Spleen (tissue), 11 donors: Measurements from ENCODE around the gene PLCB4. TPM values are rescaled to one million over a fixed set of nuclear protein-coding genes. Genes with fewer than 3 reads are reported as not detected.

Source experiments
- DNase-seq: peaks from one replicate; pipeline ENCODE4 v3.0.0-alpha.2; 2020
- H3K27ac ChIP-seq, 8 donors: fragments of 200-600 bp; sonication (generic) in 7 of 8; 1 replicate in 4 of 8; 2 replicates in 4 of 8; pipeline versions ENCODE4 v1.5.0 to v1.8.0; 2016 to 2021; ENCODE audit warnings: inconsistent platforms in 4 of 8, mild to moderate bottlenecking in 4 of 8, moderate library complexity in 1 of 8
- H3K27me3 ChIP-seq, 7 donors: fragments of 200-600 bp; sonication (generic) in 6 of 7; replicated peaks in 1 of 7; 1 replicate in 4 of 7; 2 replicates in 3 of 7; pipeline versions ENCODE4 v1.5.0 to v1.8.0; 2016 to 2021; ENCODE audit warnings: inconsistent platforms in 3 of 7, mild to moderate bottlenecking in 1 of 7
- H3K36me3 ChIP-seq, 6 donors: fragments of 200-600 bp; sonication (generic) in 5 of 6; 1 replicate in 4 of 6; 2 replicates in 2 of 6; pipeline versions ENCODE4 v1.5.0 to v1.8.0; 2016 to 2021; ENCODE audit warnings: inconsistent platforms in 2 of 6
- H3K4me1 ChIP-seq, 6 donors: fragments of 200-600 bp; sonication (generic) in 5 of 6; 1 replicate in 3 of 6; 2 replicates in 3 of 6; pipeline versions ENCODE4 v1.5.0 to v1.8.0; 2016 to 2021; ENCODE audit warnings: inconsistent platforms in 3 of 6
- H3K4me3 ChIP-seq, 8 donors: fragments of 200-600 bp; sonication (generic) in 7 of 8; 1 replicate in 4 of 8; 2 replicates in 4 of 8; pipeline versions ENCODE4 v1.5.0 to v1.8.0; 2016 to 2021; ENCODE audit warnings: inconsistent platforms in 4 of 8, mild to moderate bottlenecking in 4 of 8, moderate library complexity in 2 of 8
- H3K9me3 ChIP-seq, 8 donors: fragments of 200-600 bp; sonication (generic) in 7 of 8; 1 replicate in 4 of 8; 2 replicates in 4 of 8; pipeline versions ENCODE4 v1.5.0 to v1.8.0; 2016 to 2021; ENCODE audit warnings: inconsistent platforms in 4 of 8
- CTCF ChIP-seq, 11 experiments: fragments of 200-600 bp in 7 of 11; fragments of 450-650 bp in 4 of 11; sonication (generic) in 4 of 11; IDR thresholded peaks in 8 of 11; conservative IDR thresholded peaks in 3 of 11; 1 replicate in 7 of 11; 2 replicates in 4 of 11; pipeline versions ENCODE4 v1.4.0 to v1.8.0; 2016 to 2021; ENCODE audit warnings: antibody characterized with exemption in 11 of 11, inconsistent platforms in 4 of 11, mild to moderate bottlenecking in 1 of 11
- POLR2A ChIP-seq, 3 donors: fragments of 450-650 bp; IDR thresholded peaks; one replicate each; pipeline ENCODE4 v1.5.1; 2017; ENCODE audit warnings: antibody characterized with exemption in 3 of 3, mild to moderate bottlenecking in 1 of 3
- POLR2AphosphoS5 ChIP-seq, 3 donors: sonication (generic); formaldehyde crosslinking; IDR thresholded peaks; one replicate each; pipeline ENCODE4 v1.5.1; 2017; ENCODE audit warnings: antibody characterized with exemption in 3 of 3
- WGBS, 5 donors: extraction: QIAGEN DNeasy Blood & Tissue Kit in 3 of 5; methylation state at CpG; one replicate each; pipeline versions ENCODE4 v1.1.5 to v1.1.7; 2013 to 2018; 5-methylcytosine and 5-hydroxymethylcytosine counted together
- intact Hi-C: fragments of 100-400 bp; cut with DNase I; formaldehyde crosslinking; loops from one replicate; pipeline ENCODE4 v1.15.0; 2023; ENCODE audit warnings: low total_unique reads
- polyA plus RNA-seq, 3 donors: library from polyadenylated mRNA; stranded (reverse); fragments of 200-250 nt; gene quantifications; one replicate each; pipeline ENCODE4 v1.2.1, GENCODE V29; 2013
- total RNA-seq, 7 donors: library from RNA; depleted of rRNA in 3 of 7; stranded (reverse); fragments of >200 nt in 3 of 7; fragmentation: NEBNext Ultra II Directional in 4 of 7; extraction: Animal tissue kit (Norgen Biotek cat#: 25700) in 4 of 7; gene quantifications; one replicate each; pipeline versions ENCODE4 v1.1.0 to v1.2.1, GENCODE V29; 2016 to 2021
- donor health status: healthy with polysubstance abuse.
- donor health status: DM: no; HTN: no; CAD: no; lungs with moderate emphysema.
- donor health status: DM: no; HTN: no; CAD: no.
- donor health status: Bipolar disorder and iron deficiency.
- donor health status: healthy.
- donor health status: DM: no; HTN: no; CAD: no.
- donor health status: DM: yes; HTN: yes; CAD: no.

PLCB4 gene
- total and polyA plus RNA-seq, 10 donors: 0.43 to 4.9 (median 1.6) TPM

GRCh38 chr20:9100691-9101090 lies 31.8 kb downstream of the PLCB4 start:
- Histone ChIP-seq H3K27me3 (no peaks in the 10 kb centered on the region), H3K27ac (no peak overlapping the region), H3K36me3 (no peaks in the 10 kb centered on the region), H3K4me1 (no peaks in the 10 kb centered on the region), H3K4me3 (no peak overlapping the region), H3K9me3 (no peaks in the 10 kb centered on the region)
- DNase-seq: no peak
- no peak for TF ChIP-seq POLR2AphosphoS5 (IDR thresholded peaks at IDR 0.05)
- TF ChIP-seq POLR2A (IDR thresholded peaks at IDR 0.05): no peak
- no peak for TF ChIP-seq CTCF (IDR thresholded peaks at IDR 0.05 in 8 of 11, conservative IDR thresholded peaks at IDR 0.05 in 3 of 11)
- intact Hi-C loops: no loop called here
- WGBS, 5 donors: 90 to 96% (median 92%) methylated on average over 9 of the region's 9 CpGs

- no peak for DNase-seq
- Histone ChIP-seq H3K4me3 (no peak overlapping the region), H3K4me1 (no peaks in the 10 kb centered on the region), H3K27ac (no peak overlapping the region), H3K9me3 (no peaks in the 10 kb centered on the region), H3K27me3 (no peaks in the 10 kb centered on the region), H3K36me3 (no peaks in the 10 kb centered on the region)
- TF ChIP-seq POLR2A (IDR thresholded peaks at IDR 0.05) (no peak), CTCF (IDR thresholded peaks at IDR 0.05 in 8 of 11, conservative IDR thresholded peaks at IDR 0.05 in 3 of 11) (no peak), POLR2AphosphoS5 (IDR thresholded peaks at IDR 0.05) (no peak)
- intact Hi-C loops: no loop called here
Observed at GRCh38 chr20:9102456-9102855, 33.6 kb downstream of the PLCB4 start.

- H3K27ac ChIP-seq: no peak overlapping the region
- no peak overlapping the region for H3K4me3 ChIP-seq
- intact Hi-C loops: no loop called here
- H3K9me3 ChIP-seq: no peaks in the 10 kb centered on the region
- H3K36me3 ChIP-seq: no peaks in the 10 kb centered on the region
- WGBS, 5 donors: 89 to 92% (median 91%) methylated on average over 2 of the region's 2 CpGs
- no peak for DNase-seq
- no peaks in the 10 kb centered on the region for H3K4me1 ChIP-seq
- H3K27me3 ChIP-seq: no peaks in the 10 kb centered on the region
- TF ChIP-seq POLR2AphosphoS5 (IDR thresholded peaks at IDR 0.05) (no peak), CTCF (IDR thresholded peaks at IDR 0.05 in 8 of 11, conservative IDR thresholded peaks at IDR 0.05 in 3 of 11) (no peak), POLR2A (IDR thresholded peaks at IDR 0.05) (no peak)
Observed at GRCh38 chr20:9103955-9104354, 35.1 kb downstream of the PLCB4 start.

- no peak overlapping the region for H3K27ac ChIP-seq
- TF ChIP-seq POLR2A (IDR thresholded peaks at IDR 0.05) (no peak), CTCF (IDR thresholded peaks at IDR 0.05 in 8 of 11, conservative IDR thresholded peaks at IDR 0.05 in 3 of 11) (no peak), POLR2AphosphoS5 (IDR thresholded peaks at IDR 0.05) (no peak)
- H3K36me3 ChIP-seq: no peaks in the 10 kb centered on the region
- H3K9me3 ChIP-seq: no peaks in the 10 kb centered on the region
- no peak for DNase-seq
- no peaks in the 10 kb centered on the region for H3K27me3 ChIP-seq
- H3K4me3 ChIP-seq: no peak overlapping the region
- intact Hi-C loops: no loop called here
- 66 to 83% (median 81%) methylated on average over 1 of the region's 1 CpG for WGBS, 5 donors
- no peaks in the 10 kb centered on the region for H3K4me1 ChIP-seq
Observed at GRCh38 chr20:9108260-9108659, 39.4 kb downstream of the PLCB4 start.
